GM12878 (cell line): Measurements from ENCODE around the gene IMMP2L. TPM values are rescaled to one million over a fixed set of nuclear protein-coding genes. Genes with fewer than 3 reads are reported as not detected.

Experiments used
- E2F8 ChIP-seq: fragments of 450-650 bp; IDR thresholded peaks from 2 replicates; pipeline ENCODE4 v1.6.1; 2018; ENCODE audit warnings: mild to moderate bottlenecking, low read depth, moderate library complexity; ENCODE audit not compliant: partially characterized antibody
- MYB ChIP-seq: fragments of 150-350 bp; IDR thresholded peaks from 2 replicates; pipeline ENCODE4 v1.6.1; 2014; ENCODE audit warnings: mild to moderate bottlenecking, low read depth, low read length, borderline replicate concordance
- NFYA ChIP-seq: IDR thresholded peaks from 2 replicates; pipeline ENCODE4 v1.6.1; 2011; ENCODE audit warnings: low read depth, mild to moderate bottlenecking, low read length, improper control_type of control experiment, borderline replicate concordance
- PAX5 ChIP-seq: IDR thresholded peaks from 2 replicates; pipeline ENCODE4 v1.6.1; 2011; ENCODE audit warnings: low read depth, low read length, borderline replicate concordance
- ZBTB40 ChIP-seq: fragments of 450-650 bp; IDR thresholded peaks from 2 replicates; pipeline ENCODE4 v1.6.1; 2016; ENCODE audit warnings: mild to moderate bottlenecking, moderate library complexity, borderline replicate concordance
- polyA plus RNA-seq, 11 experiments: library from polyadenylated mRNA; depleted of rRNA in 4 of 11; unstranded in 6 of 11; stranded (reverse) in 5 of 11; fragments of >200 nt; fragmentation: Nextera tagmentation in 4 of 11; fragmentation: Illumina TruSeq in 1 of 11; extraction: Ambion mirVana in 4 of 11; extraction: Trizol in 1 of 11; gene quantifications; 1 replicate in 1 of 11; 2 replicates in 10 of 11; pipeline versions ENCODE4 v1.2.1 to v1.2.3, GENCODE V29; 2011 to 2016; ENCODE audit warnings: inconsistent platforms in 2 of 11, missing spikeins in 2 of 11, low read depth in 1 of 11
- total RNA-seq, 4 experiments: library from RNA; depleted of rRNA in 3 of 4; stranded (reverse); fragments of >200 nt in 3 of 4; fragmentation: Illumina TruSeq in 1 of 4; extraction: Trizol in 1 of 4; gene quantifications; 2 replicates each; pipeline versions ENCODE4 v1.2.1 to v1.2.3, GENCODE V29; 2013 to 2021

IMMP2L gene
- total and polyA plus RNA-seq, 10 of the 15 experiments (the other 5 are each of a cell fraction or from before 2014, with no cell fraction given): 12.6 to 46.3 (median 19.6) TPM

- TF ChIP-seq ZBTB40 (no peak), MYB (no peak), PAX5 (no peak), E2F8 (no peak), NFYA (no peak)
Observed at GRCh38 chr7:111239437-111239836, 322.9 kb downstream of the IMMP2L start (continued).
